ENCODE measurements around the gene NHSL2.
A peak's percentile ranks its signal among the peaks of the same experiment; 100 is the strongest.

NHSL2 gene

GRCh38 chrX:72100051-72100755 is 189.6 kb downstream of the NHSL2 start:
- no peak for DNase-seq (ENCODE audit: extremely low spot score, insufficient read length, low read depth)
- no peak for FAIRE-seq

DNA sequence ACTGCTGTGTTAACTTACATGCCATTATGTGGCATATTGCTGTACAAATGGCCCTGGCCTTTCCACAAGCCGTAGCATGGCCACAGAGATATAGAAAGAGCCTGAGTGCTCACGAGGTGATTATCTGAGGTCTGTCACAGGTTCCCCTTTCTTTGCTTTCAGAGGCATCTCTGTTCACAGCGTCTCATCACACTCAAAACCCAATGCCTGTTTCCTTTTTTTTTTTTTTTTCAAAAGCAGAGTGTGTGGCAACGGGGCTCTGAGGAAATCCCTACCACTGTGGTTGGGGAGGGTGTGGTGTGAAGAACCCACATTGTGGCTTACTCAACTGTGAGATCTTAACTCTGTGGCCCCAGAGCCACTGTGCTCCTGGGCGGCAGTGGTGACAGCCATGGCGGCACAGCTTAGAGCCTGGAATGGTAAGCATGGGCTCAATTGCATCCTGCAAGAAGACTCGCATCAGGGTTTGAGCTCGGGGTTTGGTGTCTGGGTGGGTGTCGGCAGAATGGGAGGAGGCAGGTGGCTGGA is 190.2 kb downstream of the NHSL2 start:
- FAIRE-seq (peak; percentile 98), DNase-seq (ENCODE audit: extremely low spot score, insufficient read length, low read depth) (peak; percentile 26)

DNA sequence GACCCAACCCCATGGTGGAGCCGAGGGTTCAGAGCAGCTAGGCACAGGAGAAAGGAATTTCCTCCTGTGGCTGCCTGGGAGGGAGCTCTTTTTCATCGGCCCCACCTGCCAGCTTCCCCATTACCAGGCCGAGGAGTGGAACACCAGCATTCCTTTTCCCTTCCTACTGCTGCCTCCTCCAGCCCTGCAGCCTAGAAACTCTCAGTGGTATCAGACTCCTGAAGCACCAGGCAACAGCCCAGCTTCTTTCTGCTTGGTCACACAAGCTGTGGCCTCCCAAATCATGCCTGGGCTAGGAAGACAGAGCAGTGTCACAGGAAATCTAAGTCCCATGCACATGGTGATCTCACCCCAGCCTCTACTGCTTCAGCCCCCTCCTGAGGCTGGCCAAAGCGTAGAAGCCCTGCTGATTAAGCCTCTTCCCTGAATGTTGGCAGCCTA is 191.0 kb downstream of the NHSL2 start:
- DNase-seq (ENCODE audit: extremely low spot score, insufficient read length, low read depth) (no peak), FAIRE-seq (peak; percentile 65)

DNA sequence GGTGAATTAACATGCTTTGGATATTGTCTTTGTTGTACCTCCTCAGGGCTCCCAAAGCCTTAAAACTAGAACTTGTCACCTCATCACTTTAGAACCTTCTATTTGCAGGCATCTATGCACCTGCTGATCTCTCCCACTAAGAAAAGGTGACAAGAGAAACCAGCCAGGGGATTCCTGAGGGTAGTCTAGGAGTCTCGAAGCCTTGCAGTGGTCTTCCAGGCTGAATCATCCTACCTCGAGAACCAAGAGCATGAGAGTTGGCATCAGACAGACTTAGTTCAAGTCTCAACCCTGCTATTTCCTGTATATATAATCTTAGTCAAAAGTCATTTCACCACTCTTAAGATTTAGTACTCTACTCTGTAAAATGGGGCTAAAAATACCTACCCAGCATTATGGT is 191.5 kb downstream of the NHSL2 start:
- FAIRE-seq: peak; percentile 35
- no peak for DNase-seq (ENCODE audit: extremely low spot score, insufficient read length, low read depth)

DNA sequence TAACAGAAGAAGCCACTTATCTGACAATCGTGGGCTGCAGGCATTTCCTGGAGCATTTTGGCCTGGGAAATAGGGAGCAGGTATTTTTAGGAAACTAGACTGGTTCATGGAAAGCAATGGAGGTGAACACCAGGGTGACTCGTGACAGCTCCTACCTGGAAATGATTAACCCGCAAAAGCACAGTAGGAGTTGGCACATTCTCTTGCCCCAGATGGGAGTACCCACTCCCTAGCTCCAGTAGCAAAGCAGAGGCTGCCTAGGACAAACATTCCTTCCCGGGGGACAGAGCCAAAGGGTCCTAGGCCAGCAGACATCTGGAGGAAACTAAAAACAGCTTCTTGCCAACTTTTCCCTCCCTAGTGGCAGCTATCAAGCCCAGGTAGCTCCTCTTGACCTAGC is 192.1 kb downstream of the NHSL2 start:
- no peak for DNase-seq (ENCODE audit: extremely low spot score, insufficient read length, low read depth)
- FAIRE-seq: no peak

- FAIRE-seq (peak; percentile 92), DNase-seq (ENCODE audit: extremely low spot score, insufficient read length, low read depth) (peak; percentile 7)
Observed at GRCh38 chrX:72105436-72105835, 194.8 kb downstream of the NHSL2 start.

DNA sequence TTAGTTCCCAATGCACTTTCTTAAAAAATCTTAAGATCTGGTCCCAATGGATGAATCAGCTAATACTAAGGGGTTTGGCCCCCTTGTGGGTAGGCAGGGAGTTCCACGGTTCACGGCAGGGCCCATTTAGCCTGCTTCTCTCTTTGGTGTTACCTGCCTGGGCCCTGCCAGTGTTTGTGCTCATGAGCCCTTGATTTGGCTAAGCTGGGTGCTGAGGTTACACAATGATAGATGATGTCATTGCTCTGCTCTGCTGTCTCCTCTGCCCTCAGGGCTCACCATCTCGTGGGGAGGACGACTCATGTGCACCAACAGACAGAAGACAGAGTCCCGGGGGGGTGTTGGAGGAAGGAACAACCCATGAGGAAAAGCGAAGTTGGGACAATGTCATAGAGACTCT is 196.7 kb downstream of the NHSL2 start:
- DNase-seq (ENCODE audit: extremely low spot score, insufficient read length, low read depth) (no peak), FAIRE-seq (no peak)

DNA sequence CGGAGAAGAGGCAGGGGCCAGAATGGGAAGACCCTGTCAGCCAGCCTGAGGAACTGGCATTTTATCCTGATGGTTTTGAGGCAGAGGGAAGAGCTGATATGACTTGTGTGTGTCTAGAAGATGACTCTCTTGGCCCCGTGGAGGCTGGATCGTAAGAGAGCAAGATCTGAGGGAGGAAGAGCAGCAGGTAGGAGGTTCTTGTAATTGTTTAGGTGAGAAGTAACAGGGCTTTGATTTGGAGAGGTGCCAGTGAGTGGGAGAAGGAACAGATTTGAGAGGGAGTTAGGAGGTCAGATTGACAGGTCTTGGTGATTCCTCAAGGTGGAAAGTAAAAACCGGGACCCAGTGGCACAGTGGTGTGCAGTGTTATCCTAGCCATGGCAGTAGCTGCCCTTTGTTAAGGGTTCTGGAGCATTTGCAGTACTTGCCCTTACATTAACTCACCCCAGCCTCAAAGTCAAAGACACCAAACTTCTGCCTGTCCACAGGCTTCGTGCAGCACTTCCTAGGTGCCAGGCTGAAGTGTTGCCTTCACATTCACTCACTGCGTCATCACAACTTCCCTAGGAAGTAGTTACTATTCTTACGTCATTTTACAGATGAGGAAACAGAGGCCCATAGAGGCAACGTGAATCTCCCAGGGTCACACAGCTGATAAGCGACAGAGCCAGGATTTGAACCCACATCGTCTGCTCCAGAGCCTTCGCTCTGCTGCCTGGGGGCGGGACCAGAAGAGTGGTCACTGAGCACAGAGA is 197.4 kb downstream of the NHSL2 start:
- DNase-seq (ENCODE audit: extremely low spot score, insufficient read length, low read depth) (no peak), FAIRE-seq (no peak)

- DNase-seq (ENCODE audit: extremely low spot score, insufficient read length, low read depth) (no peak), FAIRE-seq (no peak)
Observed at GRCh38 chrX:72108666-72109065, 198.0 kb downstream of the NHSL2 start.

GRCh38 chrX:72110051-72110875 is 199.6 kb downstream of the NHSL2 start:
- FAIRE-seq (peak; percentile 66), DNase-seq (ENCODE audit: extremely low spot score, insufficient read length, low read depth) (no peak)

- FAIRE-seq (no peak), DNase-seq (ENCODE audit: extremely low spot score, insufficient read length, low read depth) (no peak)
Observed at GRCh38 chrX:72110876-72111708, 200.4 kb downstream of the NHSL2 start.

- DNase-seq (ENCODE audit: extremely low spot score, insufficient read length, low read depth) (no peak), FAIRE-seq (no peak)
Observed at GRCh38 chrX:72113461-72113860, 202.8 kb downstream of the NHSL2 start.

DNA sequence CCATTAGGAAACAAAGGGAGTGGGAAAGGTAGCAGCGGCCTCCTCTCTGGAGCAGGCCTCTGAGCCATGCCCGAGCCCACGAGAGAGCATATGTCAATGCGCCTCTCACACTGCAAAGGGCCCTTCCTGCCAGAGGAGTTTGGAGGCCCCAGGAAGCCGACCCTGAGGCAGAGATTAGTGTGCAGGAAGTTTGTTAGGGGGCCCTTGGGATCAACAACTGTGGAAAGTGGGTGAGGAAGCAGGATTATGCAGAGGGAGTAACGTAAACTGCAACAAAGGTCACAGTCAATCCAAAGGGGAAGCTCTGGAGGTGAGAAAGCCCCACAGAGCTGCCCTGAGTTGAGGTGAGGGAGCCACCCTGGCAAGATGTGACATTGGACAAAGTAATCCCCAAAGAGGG is 203.7 kb downstream of the NHSL2 start:
- DNase-seq (ENCODE audit: extremely low spot score, insufficient read length, low read depth): no peak

GRCh38 chrX:72114807-72115206 is 204.2 kb downstream of the NHSL2 start:
- DNase-seq (ENCODE audit: extremely low spot score, insufficient read length, low read depth) (no peak), FAIRE-seq (no peak)

More for the DNA sequence above, 203.7 kb downstream of the NHSL2 start:
- FAIRE-seq: no peak

GRCh38 chrX:72115380-72115779 is 204.7 kb downstream of the NHSL2 start:
- no peak for FAIRE-seq
- no peak for DNase-seq (ENCODE audit: extremely low spot score, insufficient read length, low read depth)

DNA sequence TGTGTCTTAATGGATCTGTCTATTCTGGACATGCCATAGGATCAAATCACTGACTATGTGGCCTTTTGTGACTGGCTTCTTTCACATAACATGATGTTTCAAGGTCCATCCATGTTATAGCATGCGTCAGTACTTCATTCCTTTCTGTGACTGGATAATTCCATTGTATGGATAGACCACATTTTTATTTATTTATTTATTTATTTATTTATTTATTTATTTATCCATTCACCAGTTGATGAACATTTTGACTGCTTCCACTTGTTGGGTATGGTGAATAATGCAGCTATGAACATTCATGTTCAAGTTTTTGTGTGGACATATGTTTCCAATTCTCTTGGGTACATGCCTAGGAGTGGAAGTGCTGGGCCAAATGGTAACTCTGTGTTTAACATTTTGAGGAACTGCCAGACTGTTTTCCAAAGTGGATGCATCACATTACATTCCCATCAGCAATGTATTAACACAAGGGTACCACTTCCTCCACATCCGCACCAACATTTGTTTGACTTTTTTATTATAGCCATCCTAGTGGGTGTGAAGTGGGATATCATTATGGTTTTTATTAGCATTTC is 207.1 kb downstream of the NHSL2 start:
- FAIRE-seq (no peak), DNase-seq (ENCODE audit: extremely low spot score, insufficient read length, low read depth) (no peak)

GRCh38 chrX:72120837-72121236 is 210.2 kb downstream of the NHSL2 start:
- DNase-seq (ENCODE audit: extremely low spot score, insufficient read length, low read depth) (no peak), FAIRE-seq (no peak)

- DNase-seq (ENCODE audit: extremely low spot score, insufficient read length, low read depth): no peak
- FAIRE-seq: peak; percentile 70
Observed at GRCh38 chrX:72121383-72121782, 210.7 kb downstream of the NHSL2 start.

- no peak for FAIRE-seq
- DNase-seq (ENCODE audit: extremely low spot score, insufficient read length, low read depth): no peak
Observed at GRCh38 chrX:72122621-72123337, 212.1 kb downstream of the NHSL2 start.

Measured in GM18507 (cell line).